ENCODE data around the gene BABAM2.
"Not testable (repeated sequence)": the region's sequence is repeated elsewhere in the genome, so short reads cannot be mapped to it uniquely, and the experiment has no call there.

The BABAM2 gene

GRCh38 chr2:28370354-28370753 is 479.8 kb downstream of the BABAM2 start:
- no peak for DNase-seq

GRCh38 chr2:28371728-28372127 is 481.2 kb downstream of the BABAM2 start:
- DNase-seq, result not testable (repeated sequence)

GRCh38 chr2:28373854-28374253 is 483.3 kb downstream of the BABAM2 start:
- no peak for DNase-seq

- no peak for DNase-seq
These were observed 483.8 kb downstream of the BABAM2 start for GRCh38 chr2:28374331-28374730.

GRCh38 chr2:28375236-28375635 is 484.7 kb downstream of the BABAM2 start:
- no peak for DNase-seq

- DNase-seq, result no peak
These were observed 485.5 kb downstream of the BABAM2 start for GRCh38 chr2:28375742-28376631.

GRCh38 chr2:28377195-28377816 is 486.8 kb downstream of the BABAM2 start:
- DNase-seq, result no peak

- DNase-seq, result no peak
These were observed 487.6 kb downstream of the BABAM2 start for GRCh38 chr2:28377984-28378678.

GRCh38 chr2:28378679-28379584 is 488.4 kb downstream of the BABAM2 start:
- DNase-seq, result no peak

- no peak for DNase-seq
These were observed 489.7 kb downstream of the BABAM2 start for GRCh38 chr2:28380219-28380618.

GRCh38 chr2:28381225-28382180 is 491.0 kb downstream of the BABAM2 start:
- DNase-seq, result no peak

GRCh38 chr2:28382755-28383154 is 492.2 kb downstream of the BABAM2 start:
- no peak for DNase-seq

- no peak for DNase-seq
These were observed 496.8 kb downstream of the BABAM2 start for GRCh38 chr2:28387082-28387960.
